Measurements from ENCODE around the gene SLCO2A1.

- TF ChIP-seq CTCF (IDR thresholded peaks at IDR 0.05) (no peak), POLR2A (IDR thresholded peaks at IDR 0.05) (no peak), EP300 (IDR thresholded peaks at IDR 0.05) (no peak)
Measured at GRCh38 chr3:134035836-134036235, 6.1 kb upstream of the SLCO2A1 start.
